GM18519 (cell line): ENCODE measurements around the gene CLDN18.

ENCODE experiments used
- ATAC-seq: cut with Tn5 transposase; IDR thresholded peaks from one replicate; pipeline ENCODE4 v1.9.1; 2021; ENCODE audit warnings: mild to moderate bottlenecking, moderate library complexity; ENCODE audit not compliant: unreplicated experiment, low FRiP score

Gene CLDN18

GRCh38 chr3:138023754-138024153 lies 13.8 kb downstream of the CLDN18 start:
- ATAC-seq: no peak

- no peak for ATAC-seq
Observed at GRCh38 chr3:138025553-138025952, 15.6 kb downstream of the CLDN18 start.

- no peak for ATAC-seq
Observed at GRCh38 chr3:138027821-138028220, 17.9 kb downstream of the CLDN18 start.

GRCh38 chr3:138030734-138031280 lies 20.8 kb downstream of the CLDN18 start:
- ATAC-seq: no peak

GRCh38 chr3:138031536-138031935 lies 21.6 kb downstream of the CLDN18 start:
- ATAC-seq: no peak

- ATAC-seq: no peak
Observed at GRCh38 chr3:138032567-138032966, 22.6 kb downstream of the CLDN18 start.

- no peak for ATAC-seq
Observed at GRCh38 chr3:138033202-138033691, 23.3 kb downstream of the CLDN18 start.

- ATAC-seq: no peak
Observed at GRCh38 chr3:138034918-138035317, 25.0 kb downstream of the CLDN18 start.

- no peak for ATAC-seq
Observed at GRCh38 chr3:138036572-138036971, 26.6 kb downstream of the CLDN18 start.

- no peak for ATAC-seq
Observed at GRCh38 chr3:138038725-138039462, 28.9 kb downstream of the CLDN18 start.

GRCh38 chr3:138042043-138042442 lies 32.1 kb downstream of the CLDN18 start:
- no peak for ATAC-seq

GRCh38 chr3:138043266-138044029 lies 33.5 kb downstream of the CLDN18 start:
- ATAC-seq: no peak

GRCh38 chr3:138046085-138046484 lies 36.1 kb downstream of the CLDN18 start:
- ATAC-seq: no peak

- no peak for ATAC-seq
Observed at GRCh38 chr3:138046955-138047354, 37.0 kb downstream of the CLDN18 start.

- ATAC-seq: no peak
Observed at GRCh38 chr3:138047596-138048158, 37.7 kb downstream of the CLDN18 start.

GRCh38 chr3:138049157-138049919 lies 39.4 kb downstream of the CLDN18 start:
- ATAC-seq: no peak

- ATAC-seq: peak; percentile 71
Observed at GRCh38 chr3:138051947-138052802, 42.2 kb downstream of the CLDN18 start.

GRCh38 chr3:138054057-138054456 lies 44.1 kb downstream of the CLDN18 start:
- ATAC-seq: no peak

- ATAC-seq: no peak
Observed at GRCh38 chr3:138057384-138057783, 47.4 kb downstream of the CLDN18 start.
